GM21360 (cell line): ENCODE results near the gene SYNDIG1.

Experiments used
- ATAC-seq: cut with Tn5 transposase; IDR thresholded peaks from one replicate; pipeline ENCODE4 v1.9.1; 2021; ENCODE audit warnings: mild to moderate bottlenecking, moderate library complexity; ENCODE audit not compliant: unreplicated experiment

Gene SYNDIG1

DNA sequence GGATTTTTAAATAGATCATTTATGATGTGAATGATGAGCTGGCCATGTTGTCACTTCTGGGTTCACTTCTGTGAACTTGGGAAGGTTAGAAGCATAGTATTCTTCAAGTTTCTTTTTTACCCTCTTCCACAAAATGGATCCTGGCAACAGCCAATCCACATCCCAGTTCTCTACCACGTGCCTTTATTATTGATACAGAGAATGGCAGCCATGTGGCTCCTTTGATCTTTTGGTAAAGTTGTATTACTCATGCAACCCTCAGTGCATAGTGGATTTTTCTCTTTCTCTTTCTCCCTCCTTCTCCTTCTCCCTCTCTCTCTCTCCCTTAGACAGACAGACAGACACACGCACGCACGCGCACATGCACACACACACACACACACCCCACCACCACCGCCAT is 50.0 kb downstream of the SYNDIG1 start:
- ATAC-seq, result no peak

DNA sequence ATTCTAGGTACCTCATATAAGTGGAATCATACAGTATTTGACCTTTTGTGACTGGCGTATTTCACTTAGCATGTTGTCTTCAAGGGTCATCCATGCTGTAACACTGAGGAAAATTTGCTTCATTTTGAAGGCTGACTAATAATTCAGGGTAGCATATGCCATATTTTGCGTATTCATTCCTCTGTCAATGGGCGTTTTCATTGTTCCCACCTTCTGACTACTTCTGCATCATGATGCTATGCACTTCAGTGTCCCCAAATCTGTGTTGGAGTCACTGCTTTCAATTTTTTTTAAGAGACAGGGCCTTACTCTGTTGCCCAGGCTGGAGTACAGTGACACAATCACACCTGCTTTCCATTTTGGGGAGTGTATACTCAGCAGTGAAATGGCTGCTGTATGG is 51.6 kb downstream of the SYNDIG1 start:
- no peak for ATAC-seq

DNA sequence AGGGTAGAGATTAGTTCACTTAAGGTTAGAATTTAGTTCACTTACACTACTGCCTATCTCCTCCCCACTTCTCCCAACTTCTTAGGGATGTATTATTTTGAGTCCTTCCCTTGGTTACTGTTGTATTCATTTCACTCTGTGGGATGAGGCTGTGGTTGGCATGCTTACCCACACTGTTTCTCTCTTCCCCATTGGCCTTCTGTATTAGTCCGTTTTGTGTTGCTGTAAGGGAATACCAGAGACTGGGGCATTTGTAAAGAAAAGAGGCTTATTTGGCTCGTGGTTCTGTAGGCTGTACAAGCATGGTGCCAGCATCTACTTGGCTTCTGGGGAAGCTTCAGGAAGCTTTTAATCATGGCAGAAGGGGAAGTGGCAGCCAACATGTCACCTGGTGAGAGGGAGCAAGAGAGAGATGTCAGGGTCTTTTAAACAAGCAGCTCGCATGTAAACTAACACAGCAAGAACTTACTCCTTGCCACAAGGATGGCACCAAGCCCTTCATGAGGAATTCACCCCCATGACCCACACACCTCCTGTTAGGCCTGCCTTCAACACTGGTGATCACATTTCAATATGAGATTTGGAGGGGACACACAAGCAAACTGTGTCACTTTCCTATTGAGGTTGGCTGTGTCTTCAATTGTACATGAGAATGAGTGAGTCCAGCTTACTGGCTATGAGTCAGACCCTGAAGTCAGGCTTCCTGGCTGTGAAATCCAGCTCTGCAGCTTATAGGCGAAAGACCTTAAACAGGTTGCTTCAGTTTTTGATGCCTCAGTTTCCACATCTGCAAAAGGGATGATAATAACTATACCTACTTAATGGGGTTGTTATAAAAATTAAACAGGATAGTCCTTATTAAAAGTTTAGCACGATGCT is 53.3 kb downstream of the SYNDIG1 start:
- no peak for ATAC-seq

DNA sequence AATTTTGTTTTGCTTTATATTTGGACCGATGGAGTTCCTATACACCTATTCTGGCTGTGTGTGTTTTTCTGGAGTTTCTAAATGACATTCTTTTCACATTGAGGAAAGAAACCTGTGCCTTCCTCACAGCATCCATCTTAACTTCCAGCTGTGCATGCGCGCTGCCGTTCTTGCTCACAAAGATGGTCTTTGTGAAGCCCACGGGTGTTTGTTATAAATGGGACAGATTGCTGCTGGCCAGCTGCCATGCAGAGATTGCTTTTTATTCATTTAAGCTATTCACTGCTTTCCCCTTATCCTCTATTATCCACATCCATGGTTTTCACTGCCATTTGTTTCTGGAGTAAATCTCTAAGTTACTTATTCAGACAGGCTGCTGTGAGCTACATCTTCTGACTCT is 54.2 kb downstream of the SYNDIG1 start:
- ATAC-seq, result no peak

DNA sequence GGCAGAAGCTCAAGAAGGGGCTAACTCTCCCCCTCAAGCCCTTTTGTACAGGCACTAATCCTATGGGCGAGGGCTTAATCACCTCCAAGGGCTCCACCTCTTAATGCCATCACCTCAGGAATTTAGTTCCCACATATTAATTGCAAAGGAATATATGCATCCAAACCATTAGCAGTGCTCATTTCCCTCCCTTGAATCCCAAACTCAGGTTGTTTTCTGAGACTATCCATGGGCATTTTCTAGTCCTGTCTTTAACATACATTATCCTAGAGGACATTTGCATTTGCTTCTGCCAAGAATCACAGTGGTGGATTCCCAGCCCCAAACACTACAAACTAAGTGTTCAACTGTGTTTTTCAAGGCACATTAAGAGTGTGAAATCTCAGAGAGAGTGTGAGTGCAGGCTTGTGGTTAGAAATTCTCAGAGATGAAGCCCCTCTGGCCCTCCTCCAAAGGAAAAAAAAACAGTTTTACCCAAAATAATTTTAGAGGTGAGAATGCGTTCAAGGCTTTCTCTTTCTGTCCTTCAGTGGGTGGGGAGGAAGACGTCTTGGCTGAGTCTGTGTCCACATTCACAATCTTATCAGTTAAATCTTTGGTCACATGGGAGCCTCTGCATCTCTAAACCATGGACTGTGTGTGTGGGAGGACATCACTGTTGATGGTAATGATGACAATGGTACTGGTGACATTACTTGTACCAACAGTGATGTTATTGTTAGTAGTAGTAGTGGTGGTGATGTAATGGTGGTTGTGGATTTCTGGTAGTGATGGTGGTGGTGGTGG is 59.3 kb downstream of the SYNDIG1 start:
- ATAC-seq, result no peak

DNA sequence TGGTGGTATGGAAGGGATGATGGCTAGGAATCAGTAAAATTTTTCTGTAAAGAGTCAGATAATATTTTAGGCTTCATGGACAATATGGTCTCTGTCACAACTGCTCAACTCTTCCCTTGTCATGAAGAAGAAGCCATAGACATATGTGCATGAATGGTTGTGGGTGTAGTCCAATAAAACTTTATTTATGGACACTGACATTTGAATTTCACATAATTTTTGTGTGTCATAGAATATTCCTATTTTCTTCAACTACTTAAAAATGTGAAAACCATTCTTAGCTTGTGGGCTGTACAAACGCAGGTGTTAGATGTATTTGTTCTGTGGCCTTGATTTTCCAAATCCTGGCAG is 59.9 kb downstream of the SYNDIG1 start:
- ATAC-seq, result no peak

DNA sequence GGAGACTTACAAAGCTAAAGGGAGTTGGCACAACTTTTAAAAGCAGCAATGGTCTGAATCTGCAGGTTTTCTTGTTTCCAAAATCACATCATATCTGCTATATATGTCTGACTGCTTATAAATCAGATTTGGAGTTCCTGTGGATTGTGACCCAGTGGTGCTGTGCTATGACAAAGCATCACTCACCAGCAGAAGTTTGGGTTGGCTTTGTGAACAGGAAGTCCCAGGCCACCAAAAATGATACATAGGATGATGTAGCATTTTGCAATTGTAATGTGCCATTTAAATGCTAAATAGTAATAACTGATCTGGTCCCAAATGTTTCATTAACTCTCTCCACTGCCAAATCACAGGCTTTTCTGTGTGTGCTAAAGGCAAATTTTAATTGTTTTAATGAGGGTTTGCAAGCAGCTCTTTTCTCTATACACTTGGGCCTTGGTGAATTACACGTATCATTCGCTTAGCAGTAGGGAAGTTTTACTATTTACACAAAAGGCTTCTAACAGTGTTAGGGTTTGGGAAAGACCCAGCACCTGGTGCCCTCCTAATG is 60.8 kb downstream of the SYNDIG1 start:
- no peak for ATAC-seq

DNA sequence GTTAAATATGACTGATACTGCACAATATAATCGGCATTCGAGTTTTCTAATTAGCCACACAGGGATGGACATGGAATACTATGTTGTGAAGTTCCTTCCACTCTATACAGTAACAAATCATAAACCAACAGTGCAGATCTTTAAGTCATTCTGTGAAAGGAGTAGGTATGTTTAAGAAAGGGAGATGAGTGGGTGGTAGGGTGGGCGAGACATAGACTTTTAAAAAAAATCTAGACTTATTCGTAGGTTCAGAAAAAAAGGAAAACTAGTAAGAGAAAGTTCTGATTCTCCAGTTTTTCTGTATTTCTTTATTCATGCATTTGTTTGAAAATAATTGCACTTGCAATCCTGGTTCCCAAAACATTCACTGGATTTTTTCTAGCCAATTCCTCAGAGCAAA is 61.8 kb downstream of the SYNDIG1 start:
- no peak for ATAC-seq

DNA sequence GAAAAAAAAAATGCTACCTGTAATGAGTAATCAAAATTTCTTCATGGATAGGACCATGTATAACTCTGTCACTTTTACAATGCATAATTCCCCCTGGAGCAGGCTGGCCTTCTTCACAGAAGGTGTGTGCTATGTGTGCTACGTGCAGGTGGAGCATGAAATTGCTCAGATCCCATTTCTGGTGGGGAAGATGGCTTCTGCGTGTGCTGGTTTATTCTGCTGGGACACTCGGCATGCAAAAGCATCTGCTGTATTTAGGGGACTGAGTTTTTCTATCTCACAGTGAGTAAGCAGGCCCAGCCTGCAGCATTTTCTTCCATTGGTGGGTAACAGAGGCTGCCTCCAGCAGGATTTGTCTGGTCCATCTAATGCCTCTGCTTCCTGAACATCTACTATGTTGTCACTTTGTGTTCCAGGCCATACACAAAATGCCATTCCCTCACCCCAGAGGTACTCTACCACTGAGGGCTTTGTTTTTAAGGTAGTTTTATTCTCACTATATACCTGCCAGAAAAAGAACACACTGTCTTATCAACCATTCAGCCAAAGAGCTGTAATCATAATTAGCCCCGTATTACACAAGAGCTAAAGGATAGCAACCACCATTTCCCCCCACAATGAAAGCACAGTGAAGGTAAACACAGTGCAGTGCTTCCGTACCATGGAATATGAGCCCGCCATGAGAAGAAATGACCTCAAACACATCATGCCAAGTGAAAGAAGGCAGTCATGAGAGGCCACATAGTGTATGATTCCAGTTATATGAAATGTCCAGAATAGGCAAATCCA is 62.4 kb downstream of the SYNDIG1 start:
- ATAC-seq, result no peak

DNA sequence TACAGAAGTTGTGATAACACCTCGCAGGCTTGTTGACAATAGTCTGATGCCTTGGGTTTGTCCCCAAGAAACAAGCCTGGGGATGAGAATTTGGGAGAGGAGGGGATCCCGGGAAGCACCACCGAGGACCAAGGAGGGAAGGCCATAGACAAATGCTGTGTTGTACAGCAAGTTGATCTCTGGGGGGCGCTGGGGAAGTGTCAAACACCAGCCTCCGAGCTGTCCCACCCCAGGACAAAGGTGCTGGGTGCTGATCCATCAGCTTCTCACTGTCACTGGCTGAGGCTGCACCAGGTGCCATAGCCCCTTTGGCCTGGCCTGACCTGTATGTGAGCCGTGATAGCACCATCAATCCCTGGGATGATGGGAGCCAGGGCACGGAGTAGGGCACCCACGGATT is 64.0 kb downstream of the SYNDIG1 start:
- ATAC-seq, result no peak

DNA sequence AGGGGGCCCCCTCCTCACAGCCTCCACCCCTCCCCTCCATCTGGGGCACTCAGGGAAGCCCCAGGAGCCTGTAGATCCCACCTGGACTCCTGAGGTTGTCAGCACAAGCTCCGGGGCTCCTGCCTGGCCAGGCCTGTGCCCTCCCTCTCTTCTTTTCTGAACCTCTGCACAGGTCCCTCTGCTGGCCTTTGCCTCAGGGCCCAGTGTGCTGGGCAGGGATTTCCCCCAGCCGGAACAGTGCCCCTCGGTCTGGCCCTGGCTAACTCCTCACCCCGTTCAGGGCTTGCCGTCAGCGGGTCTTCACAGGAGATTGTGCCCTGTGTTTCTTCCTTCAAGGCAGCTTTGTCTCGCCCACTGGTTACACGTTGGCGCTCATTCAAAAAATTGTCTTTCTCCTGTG is 64.9 kb downstream of the SYNDIG1 start:
- no peak for ATAC-seq

DNA sequence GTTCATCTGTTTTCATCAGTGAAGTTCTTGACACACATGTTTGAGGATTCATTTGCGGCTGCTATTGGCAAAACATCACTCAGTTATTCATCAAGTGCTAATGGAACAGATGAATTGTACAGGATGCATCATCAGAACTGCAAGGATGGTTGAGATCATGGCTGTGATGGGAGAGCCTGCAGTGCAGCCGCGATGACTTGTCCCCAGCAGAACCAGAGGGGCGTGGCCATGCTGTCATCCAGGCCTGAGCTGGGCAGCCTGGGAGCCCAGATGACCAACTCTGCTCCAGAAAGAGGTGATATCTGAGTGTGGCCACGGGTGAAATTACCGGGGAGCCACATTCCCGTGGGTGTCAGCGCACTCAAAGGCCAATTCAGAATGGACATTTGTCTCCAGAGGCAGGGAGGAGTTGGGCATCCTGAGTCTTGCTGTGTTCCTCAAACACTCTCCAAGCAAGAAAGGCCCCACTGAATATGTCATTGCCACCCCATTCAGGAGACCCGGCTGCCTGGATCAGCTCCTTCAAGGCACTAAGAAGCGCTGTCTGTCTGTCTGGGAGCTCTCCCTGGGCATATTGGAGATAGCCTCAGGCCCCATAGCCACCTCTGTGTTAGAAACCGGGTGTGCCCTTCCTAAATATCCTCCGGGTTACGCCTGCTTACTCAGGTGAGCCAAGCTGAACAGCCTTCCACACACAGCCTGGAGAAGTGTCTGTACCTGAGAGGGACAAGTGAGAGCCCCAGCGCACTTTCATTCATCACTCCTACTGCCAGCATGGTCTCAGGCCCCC is 66.7 kb downstream of the SYNDIG1 start:
- no peak for ATAC-seq

DNA sequence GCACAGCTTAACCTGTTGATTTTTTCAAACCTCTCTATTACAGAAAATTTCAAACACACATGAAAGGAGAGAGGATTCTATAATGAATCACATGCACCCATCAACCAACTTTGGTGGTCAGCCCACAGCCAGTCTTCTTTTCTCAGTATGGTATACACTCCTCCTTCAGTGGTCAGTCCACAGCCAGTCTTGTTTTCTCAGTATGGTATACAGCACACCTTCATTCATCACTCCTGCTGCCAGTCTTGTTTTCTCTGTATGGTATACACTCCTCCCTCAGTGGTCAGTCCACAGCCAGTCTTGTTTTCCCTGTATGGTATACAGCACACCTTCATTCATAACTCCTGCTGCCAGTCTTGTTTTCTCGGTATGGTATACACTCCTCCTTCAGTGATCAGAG is 67.8 kb downstream of the SYNDIG1 start:
- ATAC-seq, result no peak

DNA sequence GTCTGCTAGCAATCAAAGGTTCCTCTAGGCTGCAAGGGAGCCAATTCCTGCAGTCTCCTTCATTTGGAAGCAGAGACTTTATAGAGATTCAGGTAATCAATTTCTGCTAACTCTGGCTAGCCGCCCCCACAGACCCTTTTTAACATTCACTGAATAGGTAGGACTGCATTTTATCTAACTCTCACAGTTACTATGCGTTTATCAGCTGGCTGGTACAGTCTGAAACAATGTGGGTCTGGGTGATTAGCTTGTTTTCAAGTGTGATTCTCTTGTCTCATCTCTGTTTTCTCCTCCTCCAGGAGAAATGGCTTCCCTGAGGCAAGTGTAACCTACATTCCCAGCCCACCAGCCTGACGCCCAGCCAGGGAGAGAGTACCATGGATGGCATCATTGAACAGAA is 73.3 kb downstream of the SYNDIG1 start:
- ATAC-seq, result no peak

DNA sequence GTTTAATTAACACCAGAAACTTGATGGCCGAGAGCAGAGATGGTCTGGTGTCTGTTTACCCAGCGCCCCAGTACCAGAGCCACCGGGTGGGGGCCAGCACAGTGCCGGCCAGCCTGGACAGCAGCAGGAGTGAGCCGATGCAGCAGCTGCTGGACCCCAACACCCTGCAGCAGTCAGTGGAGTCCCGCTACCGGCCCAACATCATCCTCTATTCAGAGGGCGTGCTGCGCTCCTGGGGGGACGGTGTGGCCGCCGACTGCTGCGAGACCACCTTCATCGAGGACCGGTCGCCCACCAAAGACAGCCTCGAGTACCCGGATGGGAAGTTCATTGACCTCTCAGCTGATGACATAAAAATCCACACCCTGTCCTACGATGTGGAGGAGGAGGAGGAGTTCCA is 73.7 kb downstream of the SYNDIG1 start:
- ATAC-seq, result no peak

DNA sequence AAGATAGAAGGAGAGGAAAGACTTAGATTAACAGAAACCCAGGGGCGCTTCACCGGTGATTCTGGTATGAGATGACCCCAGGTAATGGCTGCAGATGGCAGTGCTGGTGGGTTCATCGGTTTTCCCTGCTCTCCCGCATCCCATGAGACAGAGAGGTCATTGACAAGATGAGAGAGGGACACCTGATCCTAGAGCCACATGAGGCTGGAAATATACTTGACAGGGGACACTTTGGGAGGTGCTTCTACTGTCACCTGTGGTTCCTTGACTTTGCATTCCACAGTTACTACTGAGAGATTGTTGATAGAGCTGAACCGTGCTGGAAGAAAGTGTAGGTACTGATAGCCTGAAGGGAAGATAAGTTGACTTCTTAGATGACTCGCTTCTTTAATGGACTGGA is 74.3 kb downstream of the SYNDIG1 start:
- no peak for ATAC-seq

DNA sequence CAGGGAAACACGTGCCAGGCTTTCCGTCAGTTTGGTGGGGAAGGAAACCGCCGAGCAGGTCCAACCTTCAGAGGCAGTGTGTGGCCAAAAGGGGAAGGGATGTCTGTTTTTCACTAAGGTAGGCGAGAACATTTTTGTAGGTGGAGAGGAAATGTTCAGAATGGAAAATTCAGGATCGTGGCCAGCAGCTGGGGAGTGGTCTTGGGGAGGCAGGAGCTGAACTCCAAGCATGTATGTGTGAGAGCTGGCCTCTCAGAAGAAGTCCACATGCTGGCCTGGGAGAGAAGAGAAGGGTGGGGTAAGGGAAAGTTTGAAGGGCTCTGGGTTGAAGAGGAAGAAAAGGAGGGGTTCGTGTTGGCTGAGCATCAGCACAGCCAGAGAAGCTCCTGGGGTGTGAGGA is 74.9 kb downstream of the SYNDIG1 start:
- no peak for ATAC-seq

DNA sequence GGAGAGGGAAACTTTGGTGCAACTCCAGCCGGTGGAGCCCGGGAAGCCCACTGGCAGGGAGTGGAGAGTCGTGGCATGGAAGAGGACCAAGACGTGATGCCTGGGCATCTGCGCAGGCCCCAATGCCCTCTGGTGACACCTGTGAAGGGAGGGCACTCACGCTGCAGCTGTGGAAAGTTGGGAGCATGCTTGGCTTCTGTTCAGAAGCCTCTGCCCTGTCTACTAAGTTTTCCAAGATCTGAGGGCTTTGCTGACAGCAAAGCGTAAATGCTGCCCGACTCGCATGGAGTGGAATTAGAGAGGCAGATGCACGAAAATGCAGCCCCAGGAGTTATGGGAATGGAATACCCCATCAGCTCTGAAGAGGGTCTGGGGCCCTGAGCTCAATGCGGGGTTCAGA is 75.7 kb downstream of the SYNDIG1 start:
- ATAC-seq, result no peak

DNA sequence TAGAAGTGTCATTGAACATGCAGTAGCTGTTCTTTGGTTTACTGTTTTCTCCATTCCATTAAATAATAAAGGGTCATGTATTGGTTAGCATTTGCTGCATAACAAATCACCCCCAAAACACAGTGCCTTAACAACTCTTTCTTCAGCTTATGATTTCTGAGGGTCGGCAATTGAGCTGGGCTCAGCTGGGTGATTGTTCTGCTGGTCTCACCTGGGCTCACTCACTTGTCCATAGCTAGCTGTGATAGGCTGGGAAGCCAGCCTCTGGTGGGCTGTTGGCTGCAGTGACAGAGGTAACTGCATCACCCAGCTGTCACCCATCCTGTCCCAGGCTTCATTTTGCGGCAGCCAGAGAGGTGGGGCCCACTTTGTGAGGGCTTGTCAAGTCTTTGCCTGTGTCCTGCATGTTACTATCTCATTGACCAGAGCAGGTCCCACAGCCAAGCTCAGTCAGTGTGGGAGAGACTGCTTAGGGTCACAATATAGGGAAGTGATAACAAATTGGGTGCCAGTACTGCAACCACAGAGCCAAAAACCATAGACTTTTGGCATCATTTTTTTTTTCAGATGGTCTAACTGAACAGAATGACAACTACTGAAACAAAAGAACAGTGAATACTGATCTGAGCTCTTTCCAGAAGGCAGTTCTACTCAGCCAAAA is 76.9 kb downstream of the SYNDIG1 start:
- no peak for ATAC-seq

DNA sequence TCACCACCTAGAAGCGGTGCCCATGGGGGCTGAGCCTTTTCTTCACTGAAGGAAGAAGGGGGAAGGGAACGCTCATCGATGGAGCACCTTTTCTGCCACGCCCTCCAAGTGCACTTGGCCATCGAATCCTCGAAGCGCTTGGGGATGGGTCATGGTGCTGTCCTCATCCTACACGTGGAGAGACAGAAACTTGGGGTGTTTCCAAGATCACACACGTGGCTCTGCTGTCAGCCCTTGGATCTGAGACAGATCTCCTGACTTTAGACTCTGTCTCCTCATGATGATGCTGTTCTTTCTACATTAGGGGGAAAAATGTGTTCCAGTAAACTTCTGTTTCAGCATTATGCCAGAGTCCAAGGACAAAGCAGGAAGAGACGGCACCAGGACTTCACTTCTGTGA is 78.5 kb downstream of the SYNDIG1 start:
- ATAC-seq, result no peak
